ENCODE results near the gene CLDN6. TPM values are rescaled to one million over a fixed set of nuclear protein-coding genes. Genes with fewer than 3 reads are reported as not detected.

The CLDN6 gene
- total RNA-seq, 1 experiment from 2014 or later = 0.49 TPM

DNA sequence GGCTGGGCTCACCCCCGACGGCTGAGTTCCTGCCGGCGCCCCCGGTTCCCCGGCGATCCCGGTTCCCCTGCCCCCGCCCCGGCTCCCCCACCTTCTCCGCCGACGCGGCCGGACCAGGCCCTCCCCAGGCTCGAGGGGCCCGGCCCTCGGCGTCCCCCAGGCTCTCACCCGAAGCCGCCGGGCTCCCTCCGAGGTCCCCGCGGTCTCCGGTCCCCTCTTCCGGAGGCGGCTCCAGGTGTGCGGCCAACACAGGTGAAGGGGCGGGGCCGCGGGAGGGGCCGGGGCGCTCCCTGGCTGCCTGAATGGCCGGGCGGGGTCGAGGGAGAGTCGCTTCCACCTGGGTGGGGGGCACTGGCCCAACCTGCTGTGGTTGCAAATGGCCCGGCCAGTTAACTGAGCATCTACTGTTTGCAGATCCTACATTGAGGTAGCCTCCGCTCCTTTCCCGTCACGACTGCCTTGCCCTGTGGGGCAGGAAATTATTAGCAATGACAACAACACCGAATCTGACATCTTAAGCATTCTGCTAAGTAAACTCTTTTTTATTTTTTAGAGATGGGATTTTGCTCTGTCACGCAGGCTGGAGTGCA is 18.8 kb upstream of the CLDN6 start, which contains the start of gene BICDL2:
Gene BICDL2, minus strand, starts transcription at position 219 of the 590 bp plus-strand sequence. CDS start 1,448 bp downstream, outside the sequence.
- peaks cover 19 to 52% of the 10 kb centered on the region in 2 experiments for H3K4me1 ChIP-seq (ENCODE audit: control insufficient read depth in 1 of 2, insufficient read depth in 2 of 2, low read length in 2 of 2)
- H3K9me3 ChIP-seq (ENCODE audit: control insufficient read depth in 1 of 2, insufficient read depth in 1 of 2, low read depth in 1 of 2, low read length in 2 of 2) = no peaks in the 10 kb centered on the region
- POLR2A ChIA-PET = interaction anchor here (0.6 kb wide), 1 partner anchor 93 kb away, joined by 3 read pairs; no protein-coding TSS in a partner anchor
- peak; percentile 74 for TF ChIP-seq POLR2AphosphoS5 (IDR thresholded peaks at IDR 0.05; ENCODE audit: low read depth, low read length)
- TF ChIP-seq, protein P1, sequence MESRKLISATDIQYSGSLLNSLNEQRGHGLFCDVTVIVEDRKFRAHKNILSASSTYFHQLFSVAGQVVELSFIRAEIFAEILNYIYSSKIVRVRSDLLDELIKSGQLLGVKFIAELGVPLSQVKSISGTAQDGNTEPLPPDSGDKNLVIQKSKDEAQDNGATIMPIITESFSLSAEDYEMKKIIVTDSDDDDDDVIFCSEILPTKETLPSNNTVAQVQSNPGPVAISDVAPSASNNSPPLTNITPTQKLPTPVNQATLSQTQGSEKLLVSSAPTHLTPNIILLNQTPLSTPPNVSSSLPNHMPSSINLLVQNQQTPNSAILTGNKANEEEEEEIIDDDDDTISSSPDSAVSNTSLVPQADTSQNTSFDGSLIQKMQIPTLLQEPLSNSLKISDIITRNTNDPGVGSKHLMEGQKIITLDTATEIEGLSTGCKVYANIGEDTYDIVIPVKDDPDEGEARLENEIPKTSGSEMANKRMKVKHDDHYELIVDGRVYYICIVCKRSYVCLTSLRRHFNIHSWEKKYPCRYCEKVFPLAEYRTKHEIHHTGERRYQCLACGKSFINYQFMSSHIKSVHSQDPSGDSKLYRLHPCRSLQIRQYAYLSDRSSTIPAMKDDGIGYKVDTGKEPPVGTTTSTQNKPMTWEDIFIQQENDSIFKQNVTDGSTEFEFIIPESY (IDR thresholded peaks at IDR 0.05; ENCODE audit: extremely low read depth, insufficient replicate concordance, low read length) = no peak
- TF ChIP-seq, protein P2, sequence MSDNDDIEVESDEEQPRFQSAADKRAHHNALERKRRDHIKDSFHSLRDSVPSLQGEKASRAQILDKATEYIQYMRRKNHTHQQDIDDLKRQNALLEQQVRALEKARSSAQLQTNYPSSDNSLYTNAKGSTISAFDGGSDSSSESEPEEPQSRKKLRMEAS (IDR thresholded peaks at IDR 0.05) = 0 out of 2 replicates have a peak, but pooled peaks have one; percentile 19
- H3K4me3 ChIP-seq (replicated peaks in 1 of 2; ENCODE audit: low read depth in 1 of 2, low read length in 2 of 2) = peak within 1 kb of the TSS; percentile 61 to 76
- H3K36me3 ChIP-seq (ENCODE audit: control insufficient read depth in 1 of 2, insufficient read depth in 2 of 2, low read length in 2 of 2) = no peaks in the 10 kb centered on the region
- H4K20me1 ChIP-seq (ENCODE audit: insufficient read depth) = no peaks in the 10 kb centered on the region
- peak within 1 kb of the TSS; percentile 41 for H2AFZ ChIP-seq (ENCODE audit: low read depth, low read length, poor library complexity, severe bottlenecking)
- peak; percentile 69 for ATAC-seq
- no TSS peak for BruUV-seq (replicated peaks)
- H3K79me2 ChIP-seq (ENCODE audit: insufficient read depth, low read length) = no peaks in the 10 kb centered on the region
- H3K9ac ChIP-seq (ENCODE audit: low read length) = peak within 1 kb of the TSS; percentile 75
- peak within 1 kb of the TSS; percentile 26; the same call in 1 of the 2 replicates for H3K27ac ChIP-seq (ENCODE audit: low read depth, low read length)
- intact Hi-C loops (cut with micrococcal nuclease) = no loop called here
- CTCF ChIA-PET = interaction anchor here (1.0 kb wide), 1 partner anchor 9 kb away, joined by 8 read pairs; no protein-coding TSS in a partner anchor
- RAD21 ChIA-PET (ENCODE audit: low non-redundant PET in 1 of 2, low total read pairs in 2 of 2, uncharacterized antibody in 2 of 2, unreplicated experiment in 2 of 2) = no interaction called here
- peak within 1 kb of the TSS; percentile 95 for H3K4me2 ChIP-seq (ENCODE audit: low read length)
- no peaks in the 10 kb centered on the region for H3K9me2 ChIP-seq (ENCODE audit: insufficient read depth)
- H3K27me3 ChIP-seq (ENCODE audit: insufficient read depth, low read length) = no peaks in the 10 kb centered on the region
- DNase-seq (ENCODE audit: low read depth, low spot score) = no peak

All from HCT116 (cell line).